Hepatocyte (in vitro differentiated cells): ENCODE results near the gene PTN.

Source experiments
- EZH2 ChIP-seq: fragments of 200-600 bp; sonication (generic); IDR thresholded peaks from 2 replicates; pipeline ENCODE4 v1.6.1; 2016; ENCODE audit warnings: antibody characterized with exemption, mild to moderate bottlenecking, borderline replicate concordance
- EZH2phosphoT487 ChIP-seq: fragments of 200-600 bp; sonication (generic); IDR thresholded peaks from one replicate; pipeline ENCODE4 v1.6.1; 2018; ENCODE audit warnings: antibody characterized with exemption, mild to moderate bottlenecking, low read depth, moderate library complexity; ENCODE audit not compliant: unreplicated experiment, severe bottlenecking
- TF ChIP-seq, protein P1 (sequence below): fragments of 200-600 bp; sonication (generic); IDR thresholded peaks from 2 replicates; pipeline ENCODE4 v1.5.1; 2016; ENCODE audit warnings: antibody characterized with exemption, mild to moderate bottlenecking; ENCODE audit not compliant: poor library complexity

DNA sequence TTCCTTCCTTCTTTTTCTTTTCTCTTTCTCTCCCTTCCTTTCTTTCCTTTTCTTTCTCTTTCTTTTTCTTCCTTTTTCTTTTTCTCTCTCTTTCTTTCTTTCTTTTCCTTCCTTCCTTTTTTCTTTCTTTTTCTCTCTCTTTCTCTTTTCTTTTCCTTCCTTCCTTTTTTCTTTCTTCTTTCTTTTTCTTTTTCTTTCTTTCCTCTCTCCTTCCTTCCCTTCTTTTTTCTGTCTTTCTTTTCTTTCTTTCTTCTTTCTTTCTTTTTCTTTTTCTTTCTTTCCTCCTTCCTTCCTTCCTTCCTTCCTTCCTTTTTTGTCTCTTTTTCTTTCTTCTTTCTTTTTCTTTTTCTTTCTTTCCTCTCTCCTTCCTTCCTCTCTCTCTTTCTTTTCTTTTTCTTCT is 136.8 kb downstream of the PTN start:
- TF ChIP-seq, protein P1, sequence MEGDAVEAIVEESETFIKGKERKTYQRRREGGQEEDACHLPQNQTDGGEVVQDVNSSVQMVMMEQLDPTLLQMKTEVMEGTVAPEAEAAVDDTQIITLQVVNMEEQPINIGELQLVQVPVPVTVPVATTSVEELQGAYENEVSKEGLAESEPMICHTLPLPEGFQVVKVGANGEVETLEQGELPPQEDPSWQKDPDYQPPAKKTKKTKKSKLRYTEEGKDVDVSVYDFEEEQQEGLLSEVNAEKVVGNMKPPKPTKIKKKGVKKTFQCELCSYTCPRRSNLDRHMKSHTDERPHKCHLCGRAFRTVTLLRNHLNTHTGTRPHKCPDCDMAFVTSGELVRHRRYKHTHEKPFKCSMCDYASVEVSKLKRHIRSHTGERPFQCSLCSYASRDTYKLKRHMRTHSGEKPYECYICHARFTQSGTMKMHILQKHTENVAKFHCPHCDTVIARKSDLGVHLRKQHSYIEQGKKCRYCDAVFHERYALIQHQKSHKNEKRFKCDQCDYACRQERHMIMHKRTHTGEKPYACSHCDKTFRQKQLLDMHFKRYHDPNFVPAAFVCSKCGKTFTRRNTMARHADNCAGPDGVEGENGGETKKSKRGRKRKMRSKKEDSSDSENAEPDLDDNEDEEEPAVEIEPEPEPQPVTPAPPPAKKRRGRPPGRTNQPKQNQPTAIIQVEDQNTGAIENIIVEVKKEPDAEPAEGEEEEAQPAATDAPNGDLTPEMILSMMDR, result no peak
- TF ChIP-seq EZH2phosphoT487 (no peak), EZH2 (no peak)
